ENCODE measurements around the gene ACOXL. TPM values are rescaled to one million over a fixed set of nuclear protein-coding genes. Genes with fewer than 3 reads are reported as not detected.
A peak's percentile ranks its signal among the peaks of the same experiment; 100 is the strongest.
"Not testable (repeated sequence)": the region's sequence is repeated elsewhere in the genome, so short reads cannot be mapped to it uniquely, and the experiment has no call there.

The ACOXL gene
- total RNA-seq, 1 donor from 2014 or later = 1.1 TPM

DNA sequence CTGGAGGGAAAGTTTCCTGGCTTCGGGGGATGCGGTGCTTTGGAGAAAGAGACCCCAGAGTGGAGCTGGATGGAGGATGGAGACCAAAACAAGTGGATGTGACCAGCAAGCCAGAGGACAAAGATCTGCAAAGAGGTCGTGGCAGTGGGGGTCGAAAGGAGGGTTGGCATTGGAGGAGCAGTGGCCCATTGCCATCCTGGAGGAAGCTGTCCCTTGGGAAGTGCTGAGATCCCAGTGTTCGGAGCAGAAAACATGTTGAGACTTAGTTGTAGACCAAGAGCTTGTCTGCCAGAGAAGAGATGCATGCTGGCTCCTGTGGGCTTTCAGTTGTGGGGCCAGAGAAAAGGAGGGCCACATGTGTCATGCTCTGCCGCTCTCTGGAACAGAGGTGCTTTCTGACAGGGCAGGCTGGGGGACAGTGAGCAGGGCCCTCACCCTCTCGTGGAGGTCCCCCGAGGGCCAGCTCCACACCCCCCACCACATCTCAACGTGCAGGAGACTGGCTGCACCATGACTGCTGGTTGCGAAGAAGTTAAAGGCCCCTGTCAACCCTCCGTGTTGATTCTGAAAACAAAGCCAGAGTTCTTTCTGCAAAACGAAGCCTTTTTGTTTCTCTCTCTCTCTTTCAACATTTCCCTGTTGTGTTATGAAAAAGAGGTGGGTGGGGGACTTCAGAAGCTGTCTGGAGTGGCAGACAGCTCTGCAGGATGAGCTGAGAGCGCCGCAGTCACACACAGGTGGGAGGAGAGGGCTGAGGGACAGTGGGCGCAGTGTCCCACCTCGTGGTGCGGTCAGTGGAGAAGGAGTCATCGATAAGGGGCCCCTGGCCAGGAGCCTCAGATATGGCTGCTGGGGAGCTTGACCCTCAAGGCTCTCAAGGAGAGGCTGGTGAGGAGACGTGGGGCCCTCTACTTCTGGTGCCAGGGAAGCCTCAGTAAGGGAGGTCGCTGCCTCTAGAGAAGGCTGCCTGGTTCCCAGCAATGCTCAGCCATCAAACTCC lies 310.7 kb downstream of the ACOXL start:
- peaks cover 4% of the 10 kb centered on the region for H3K36me3 Mint-ChIP-seq (ENCODE audit: low read depth)
- H3K9me3 Mint-ChIP-seq = peaks cover 21% of the 10 kb centered on the region
- intact Hi-C loops (cut with micrococcal nuclease) = loop anchor here (5.0 kb wide), 1 partner anchor 296 kb away; no protein-coding TSS in a partner anchor
- peak overlapping the region; percentile 50 for H3K4me3 Mint-ChIP-seq
- peaks cover 34% of the 10 kb centered on the region for H3K4me1 Mint-ChIP-seq (ENCODE audit: low read depth)
- peak overlapping the region; percentile 85 for H3K27ac Mint-ChIP-seq
- peaks cover 21% of the 10 kb centered on the region for H3K27me3 Mint-ChIP-seq (ENCODE audit: insufficient read depth)
- no peak for DNase-seq (ENCODE audit: low spot score)

DNA sequence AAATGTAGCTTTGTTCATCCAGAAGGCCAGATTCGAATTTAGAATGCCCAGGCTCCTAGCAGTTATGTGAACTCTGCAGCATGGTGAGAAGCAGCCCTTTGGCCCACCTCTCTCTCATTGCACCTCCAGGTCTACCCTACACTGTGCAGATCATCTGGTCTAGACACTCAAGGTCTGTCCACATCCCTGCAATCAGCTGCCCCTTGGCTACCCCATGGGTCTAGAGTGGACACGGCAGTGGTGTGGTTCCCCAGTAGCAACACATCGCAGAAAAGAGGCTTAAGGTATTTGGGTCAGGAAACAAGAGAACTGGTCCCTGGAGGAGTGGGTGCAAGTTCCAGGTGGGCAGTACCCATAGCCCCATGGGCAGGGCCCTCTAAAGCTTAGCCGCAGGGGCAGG lies 311.7 kb downstream of the ACOXL start:
- H3K27me3 Mint-ChIP-seq (ENCODE audit: insufficient read depth) = peaks cover 18% of the 10 kb centered on the region
- peaks cover 33% of the 10 kb centered on the region for H3K4me1 Mint-ChIP-seq (ENCODE audit: low read depth)
- H3K36me3 Mint-ChIP-seq (ENCODE audit: low read depth) = peaks cover 4% of the 10 kb centered on the region

DNA sequence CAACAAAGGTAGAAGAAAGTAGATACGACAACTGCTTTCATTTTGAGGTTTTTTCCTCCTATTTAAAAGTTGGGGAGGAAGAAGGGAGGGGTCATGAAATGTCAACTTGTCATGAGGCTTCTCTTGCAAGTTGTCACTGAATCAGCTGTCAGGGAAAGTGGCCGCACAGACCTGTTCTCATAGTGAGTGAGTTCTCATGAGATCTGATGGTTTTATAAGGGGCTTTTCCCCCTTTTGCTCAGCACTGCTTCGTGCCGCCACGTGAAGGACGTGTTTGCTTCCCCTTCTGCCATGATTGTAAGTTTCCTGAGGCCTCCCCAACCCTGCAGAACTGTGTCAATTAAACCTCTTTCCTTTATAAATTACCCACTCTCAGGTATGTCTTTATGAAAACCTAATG lies 312.9 kb downstream of the ACOXL start:
- DNase-seq (ENCODE audit: low spot score); H3K27ac Mint-ChIP-seq; H3K4me3 Mint-ChIP-seq; intact Hi-C loops (cut with micrococcal nuclease); H3K36me3 Mint-ChIP-seq (ENCODE audit: low read depth): not testable (repeated sequence)
- H3K9me3 Mint-ChIP-seq = peaks cover 23% of the 10 kb centered on the region
- H3K4me1 Mint-ChIP-seq (ENCODE audit: low read depth) = peaks cover 44% of the 10 kb centered on the region
- H3K27me3 Mint-ChIP-seq (ENCODE audit: insufficient read depth) = peaks cover 12% of the 10 kb centered on the region

More for the DNA sequence above, 311.7 kb downstream of the ACOXL start:
- no peak for DNase-seq (ENCODE audit: low spot score)
- Mint-ChIP-seq H3K27ac (no peak overlapping the region), H3K4me3 (no peak overlapping the region), H3K9me3 (peaks cover 23% of the 10 kb centered on the region)
- intact Hi-C loops (cut with micrococcal nuclease) = loop anchor here (5.0 kb wide), 1 partner anchor 297 kb away; no protein-coding TSS in a partner anchor

DNA sequence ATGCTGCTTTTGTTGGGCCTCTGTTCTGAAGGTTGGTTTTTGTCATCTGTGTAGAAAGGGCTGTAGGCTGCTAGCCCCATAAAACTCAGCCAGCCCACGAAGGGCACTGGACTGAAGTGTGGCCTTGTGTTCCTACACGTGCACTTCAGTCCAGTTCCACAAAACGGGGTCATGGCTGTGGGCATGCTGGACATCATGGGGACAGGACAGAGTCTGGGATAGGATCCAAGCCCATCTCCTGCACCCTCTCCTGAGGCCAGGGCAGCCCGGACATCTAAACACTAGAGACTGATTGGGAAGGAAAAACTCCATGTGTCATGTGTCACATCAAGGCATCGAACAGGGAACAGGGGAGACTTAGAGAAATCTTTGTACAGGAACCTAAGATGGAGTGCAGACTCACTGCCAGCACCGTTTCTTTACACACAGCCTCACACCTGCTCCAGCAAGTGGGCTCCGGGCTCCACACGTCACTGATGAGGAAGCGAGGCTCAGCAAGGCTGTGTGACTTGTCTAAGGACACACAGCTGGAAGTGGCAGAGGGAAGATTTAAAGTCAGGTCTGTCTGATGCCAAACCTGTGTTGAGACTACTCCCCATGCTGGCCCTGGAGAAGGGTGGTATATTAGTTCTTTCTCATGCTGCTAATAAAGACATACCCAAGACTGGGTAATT lies 313.5 kb downstream of the ACOXL start:
- no peak overlapping the region for H3K27ac Mint-ChIP-seq
- H3K4me1 Mint-ChIP-seq (ENCODE audit: low read depth) = peaks cover 51% of the 10 kb centered on the region

DNA sequence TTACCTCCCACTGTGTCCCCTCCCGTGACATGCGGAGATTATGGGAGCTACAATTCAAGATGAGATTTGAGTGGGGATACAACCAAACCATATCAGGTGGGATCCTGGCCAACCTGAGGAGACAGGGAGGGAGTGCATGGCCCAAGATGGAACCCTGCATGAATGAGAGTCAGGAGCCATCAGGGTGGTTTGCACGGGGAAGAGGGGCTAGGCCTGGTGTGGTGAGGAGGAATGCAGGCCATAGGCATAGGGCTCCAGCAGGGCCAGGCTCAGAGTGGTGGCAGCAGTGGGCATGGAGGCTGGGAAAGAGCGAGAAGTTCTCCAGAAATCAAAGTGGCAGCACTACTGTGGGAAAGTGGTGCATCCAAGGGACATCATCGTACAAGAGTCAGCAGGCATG lies 314.3 kb downstream of the ACOXL start:
- Mint-ChIP-seq H3K4me3 (no peak overlapping the region), H3K36me3 (ENCODE audit: low read depth) (peaks cover 4% of the 10 kb centered on the region), H3K27me3 (ENCODE audit: insufficient read depth) (peaks cover 10% of the 10 kb centered on the region), H3K9me3 (peaks cover 23% of the 10 kb centered on the region), H3K4me1 (ENCODE audit: low read depth) (peaks cover 59% of the 10 kb centered on the region), H3K27ac (no peak overlapping the region)
- no peak for DNase-seq (ENCODE audit: low spot score)
- intact Hi-C loops (cut with micrococcal nuclease) = no loop called here

More for the DNA sequence above, 313.5 kb downstream of the ACOXL start:
- Mint-ChIP-seq H3K27me3 (ENCODE audit: insufficient read depth) (peaks cover 12% of the 10 kb centered on the region), H3K36me3 (ENCODE audit: low read depth) (peaks cover 4% of the 10 kb centered on the region), H3K9me3 (peaks cover 23% of the 10 kb centered on the region), H3K4me3 (no peak overlapping the region)
- intact Hi-C loops (cut with micrococcal nuclease) = no loop called here
- no peak for DNase-seq (ENCODE audit: low spot score)

DNA sequence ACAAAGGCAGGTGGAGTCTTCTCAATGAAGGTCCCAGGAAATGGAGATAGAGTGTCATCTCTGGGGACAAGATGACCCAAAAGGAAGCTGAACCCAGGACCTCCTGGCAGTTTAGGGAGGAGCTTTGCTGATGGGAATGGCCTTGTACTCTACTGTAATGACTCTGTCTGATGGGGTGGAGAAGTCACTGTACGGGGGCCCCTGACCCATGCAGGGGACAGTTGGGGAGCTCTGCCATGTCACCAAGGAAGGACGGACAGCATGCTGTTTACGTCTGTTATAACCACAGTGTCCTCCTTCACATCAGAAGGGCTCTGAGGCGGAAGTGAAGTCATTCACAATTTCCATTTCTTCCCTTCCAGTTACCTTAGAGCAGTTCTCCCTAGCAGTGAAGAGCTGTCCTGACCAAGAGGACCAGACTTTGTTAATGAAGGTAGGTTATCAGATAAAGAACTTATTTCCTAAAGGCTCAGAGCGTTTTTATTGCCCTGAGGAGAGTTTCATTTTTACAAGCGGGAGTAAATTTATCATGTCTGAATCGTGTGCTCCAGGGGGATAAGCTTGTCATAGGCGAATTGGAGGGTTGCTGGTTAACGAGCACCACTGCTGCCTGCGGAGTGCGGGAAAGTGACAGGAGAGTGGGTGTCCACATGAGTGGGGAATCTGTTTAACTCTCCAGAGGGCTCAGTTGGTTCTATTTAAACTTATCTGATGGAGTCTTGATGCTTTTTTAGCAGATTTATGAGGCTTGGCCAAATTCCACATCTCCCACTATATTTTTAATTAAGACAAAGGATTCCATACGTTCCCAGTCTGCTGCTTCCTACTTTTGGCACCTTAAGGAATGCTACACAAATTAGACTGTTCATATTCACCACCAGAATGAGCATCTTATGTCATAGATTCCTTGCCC lies 316.7 kb downstream of the ACOXL start:
- H3K9me3 Mint-ChIP-seq = peaks cover 23% of the 10 kb centered on the region
- no peak for DNase-seq (ENCODE audit: low spot score)
- peaks cover 44% of the 10 kb centered on the region for H3K4me1 Mint-ChIP-seq (ENCODE audit: low read depth)
- H3K27me3 Mint-ChIP-seq (ENCODE audit: insufficient read depth) = peaks cover 12% of the 10 kb centered on the region
- H3K27ac Mint-ChIP-seq = peak overlapping the region; percentile 82
- H3K36me3 Mint-ChIP-seq (ENCODE audit: low read depth) = peaks cover 4% of the 10 kb centered on the region
- H3K4me3 Mint-ChIP-seq = peak overlapping the region; percentile 24
- intact Hi-C loops (cut with micrococcal nuclease) = no loop called here

DNA sequence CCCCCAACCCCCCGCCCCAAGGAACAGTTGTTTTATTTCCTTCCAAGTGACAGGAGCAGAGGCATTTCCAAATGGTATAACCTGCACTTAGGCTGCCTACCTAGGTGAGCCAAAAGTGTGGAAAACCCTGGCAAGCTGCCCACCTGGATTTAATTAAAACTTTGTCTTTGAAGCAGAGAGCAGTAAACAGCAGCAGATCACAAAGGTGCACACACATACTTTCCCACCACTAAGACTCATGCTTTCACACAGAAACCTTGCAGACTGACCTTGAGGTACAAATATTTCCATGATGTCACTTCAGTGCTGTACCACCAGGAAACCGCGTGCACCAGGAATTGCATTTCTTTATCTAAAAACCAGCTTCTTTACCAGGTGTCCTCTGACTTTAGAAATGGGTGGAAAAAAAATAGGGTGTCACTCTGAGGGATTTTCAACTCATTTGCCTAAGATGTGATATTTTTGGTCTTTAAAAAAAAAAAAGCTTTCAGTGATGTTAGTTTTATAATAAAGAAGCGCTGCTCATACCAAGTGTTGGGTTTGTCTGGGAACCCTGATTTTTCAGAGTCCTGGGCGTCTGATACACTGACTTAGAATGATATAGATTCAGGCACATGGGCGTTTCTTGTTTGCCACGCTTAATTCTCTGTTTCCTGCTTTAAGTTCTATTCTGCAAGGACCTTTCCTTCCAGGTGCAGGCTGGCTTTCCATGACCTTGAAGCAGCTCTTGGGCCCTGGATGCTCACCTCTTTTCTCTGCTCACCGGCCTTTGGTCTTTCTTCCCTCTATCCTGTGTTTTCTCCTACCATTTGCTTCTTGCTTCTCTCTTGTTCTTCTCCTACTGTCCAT lies 317.6 kb downstream of the ACOXL start:
- intact Hi-C loops (cut with micrococcal nuclease) = loop anchor here (1.0 to 5.0 kb wide), 5 partner anchors 14 to 373 kb away; partner anchors contain the start of gene BUB1
- Mint-ChIP-seq H3K27me3 (ENCODE audit: insufficient read depth) (peaks cover 9% of the 10 kb centered on the region), H3K4me1 (ENCODE audit: low read depth) (peaks cover 48% of the 10 kb centered on the region), H3K9me3 (peaks cover 25% of the 10 kb centered on the region), H3K4me3 (peak overlapping the region; percentile 24), H3K36me3 (ENCODE audit: low read depth) (peaks cover 4% of the 10 kb centered on the region), H3K27ac (peak overlapping the region; percentile 82)
- DNase-seq (ENCODE audit: low spot score) = no peak

DNA sequence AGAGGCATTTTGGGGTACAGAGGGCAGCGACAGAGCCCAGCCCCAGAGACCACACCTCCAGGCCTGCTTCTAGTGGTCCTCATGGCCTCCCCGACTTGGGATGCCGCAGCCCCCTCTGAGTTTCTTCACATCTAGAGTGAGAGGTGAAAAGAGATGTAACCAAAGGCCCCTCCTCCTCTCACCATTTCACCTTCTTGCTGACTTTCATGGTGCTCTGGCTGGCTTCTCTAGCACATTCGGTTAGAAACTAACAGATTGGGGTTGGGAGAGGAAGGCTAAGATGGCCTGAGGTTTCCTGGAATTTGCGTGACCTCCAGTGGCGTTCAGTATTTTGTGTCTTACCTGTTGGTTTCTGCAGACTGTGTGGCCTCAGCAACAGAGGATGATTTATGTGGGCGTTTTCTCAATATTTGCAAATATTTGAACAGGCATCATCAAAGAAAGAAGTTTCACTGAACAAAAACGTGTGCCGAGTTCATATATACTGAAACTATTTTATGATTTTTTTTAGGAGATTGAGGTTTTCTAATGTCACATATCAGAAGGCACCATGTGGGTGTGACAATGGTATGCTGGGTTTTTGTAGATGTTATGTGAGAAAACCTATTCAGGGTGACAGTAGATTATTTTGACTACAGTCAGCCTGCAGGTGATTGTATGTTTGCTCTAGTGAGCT lies 318.5 kb downstream of the ACOXL start:
- H3K27me3 Mint-ChIP-seq (ENCODE audit: insufficient read depth) = peaks cover 9% of the 10 kb centered on the region
- H3K36me3 Mint-ChIP-seq (ENCODE audit: low read depth) = peaks cover 4% of the 10 kb centered on the region
- H3K9me3 Mint-ChIP-seq = peaks cover 23% of the 10 kb centered on the region
- intact Hi-C loops (cut with micrococcal nuclease) = loop anchor here (1.0 to 5.0 kb wide), 8 partner anchors 15 to 374 kb away; partner anchors contain the start of gene BUB1
- peaks cover 54% of the 10 kb centered on the region for H3K4me1 Mint-ChIP-seq (ENCODE audit: low read depth)
- peak overlapping the region; percentile 2 for H3K4me3 Mint-ChIP-seq
- no peak for DNase-seq (ENCODE audit: low spot score)
- peak overlapping the region; percentile 82 for H3K27ac Mint-ChIP-seq

DNA sequence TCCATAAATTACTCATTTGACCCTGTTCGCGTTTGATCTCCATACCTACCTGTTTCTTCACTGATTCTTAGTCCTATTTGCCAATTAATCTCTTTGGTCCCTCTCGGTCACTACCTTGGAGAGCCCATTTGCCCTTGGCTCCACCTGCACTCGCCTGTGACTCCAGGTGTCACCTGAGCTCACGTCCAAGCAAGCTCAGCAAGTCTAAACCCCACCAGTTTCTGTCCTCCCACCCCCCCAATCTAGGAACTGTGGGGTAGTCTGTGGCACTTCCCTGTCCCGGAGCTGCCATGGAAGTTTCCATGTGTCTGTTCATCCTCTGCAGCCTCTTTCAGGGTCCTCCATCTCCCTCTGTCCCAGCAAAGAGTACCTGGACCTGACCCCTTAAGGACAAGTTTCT lies 320.2 kb downstream of the ACOXL start:
- H3K4me1 Mint-ChIP-seq (ENCODE audit: low read depth) = peaks cover 55% of the 10 kb centered on the region

DNA sequence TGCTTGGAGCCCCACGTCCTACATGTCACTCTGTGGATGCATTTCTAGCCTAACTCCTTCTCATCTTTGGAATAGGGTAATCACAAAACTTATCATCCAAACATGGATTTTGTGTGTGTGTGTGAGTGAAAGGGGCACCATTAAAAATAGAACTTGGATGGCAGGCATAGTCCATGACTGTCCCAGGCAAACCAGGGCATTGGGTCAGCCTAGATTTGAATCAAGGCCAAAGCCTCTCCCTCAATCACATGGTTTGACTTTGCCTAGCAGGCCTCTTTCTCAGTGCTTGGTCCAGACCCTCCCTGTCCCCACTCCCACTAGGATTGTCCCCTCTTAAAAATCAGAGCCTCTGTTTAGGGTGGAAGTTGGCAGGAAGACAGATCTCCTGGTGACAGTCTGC lies 320.9 kb downstream of the ACOXL start:
- peaks cover 55% of the 10 kb centered on the region for H3K4me1 Mint-ChIP-seq (ENCODE audit: low read depth)
- H3K9me3 Mint-ChIP-seq = peaks cover 3% of the 10 kb centered on the region
- H3K27ac Mint-ChIP-seq = no peak overlapping the region
- intact Hi-C loops (cut with micrococcal nuclease) = loop anchor here (5.0 kb wide), 1 partner anchor 376 kb away; the partner anchor contains the start of gene BUB1
- no peak for DNase-seq (ENCODE audit: low spot score)
- peaks cover 15% of the 10 kb centered on the region for H3K27me3 Mint-ChIP-seq (ENCODE audit: insufficient read depth)
- H3K4me3 Mint-ChIP-seq = no peak overlapping the region
- H3K36me3 Mint-ChIP-seq (ENCODE audit: low read depth) = no peaks in the 10 kb centered on the region

More for the DNA sequence above, 320.2 kb downstream of the ACOXL start:
- Mint-ChIP-seq H3K27ac (no peak overlapping the region), H3K36me3 (ENCODE audit: low read depth) (no peaks in the 10 kb centered on the region), H3K27me3 (ENCODE audit: insufficient read depth) (peaks cover 12% of the 10 kb centered on the region), H3K9me3 (peaks cover 8% of the 10 kb centered on the region), H3K4me3 (no peak overlapping the region)
- intact Hi-C loops (cut with micrococcal nuclease) = loop anchor here (5.0 kb wide), 1 partner anchor 375 kb away; the partner anchor contains the start of gene BUB1
- DNase-seq (ENCODE audit: low spot score) = no peak

Measured in activated T-helper 1 cell treated with anti-CD3 and anti-CD28 coated beads, Interleukin-12 subunit alpha, Interleukin-12 subunit beta, Interleukin-2, Interleukin-4 antibody, amounts not matched to agents 30 ng/mL and 10 ng/mL and 1 ng/mL, durations not matched to agents 14 hours and 24 hours and 36 hours (primary cell).